ENCODE data around the gene ZDHHC21. TPM values are rescaled to one million over a fixed set of nuclear protein-coding genes. Genes with fewer than 3 reads are reported as not detected.

ZDHHC21 gene
- total and polyA plus RNA-seq, 9 of the 15 experiments (the other 6 are each of a cell fraction or from before 2014, with no cell fraction given): 0.10 to 1.9 (median 1.00) TPM

DNA sequence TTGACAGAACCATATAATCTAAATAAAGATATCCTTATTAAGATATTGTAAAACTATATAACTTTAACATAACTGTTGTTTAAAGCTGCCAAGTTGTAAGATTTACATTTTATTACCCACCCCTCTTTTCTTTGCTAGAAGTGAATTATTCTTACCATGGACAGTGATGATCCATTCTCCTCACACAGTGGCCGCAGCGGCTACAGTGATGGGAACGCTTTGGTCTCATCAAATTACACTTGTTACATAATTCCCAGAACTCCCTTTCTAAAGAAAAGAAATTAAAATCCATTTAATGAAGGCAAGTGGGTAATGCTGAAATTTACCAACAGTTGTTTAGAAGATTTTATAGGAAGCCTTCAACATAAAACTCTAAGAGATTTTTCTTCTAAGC is 31.2 kb downstream of the ZDHHC21 start:
- DNase-seq (ENCODE audit: extremely low read depth in 1 of 4, low spot score in 3 of 4) (no peak), FAIRE-seq (no peak), ATAC-seq (no peak)
- Histone ChIP-seq H3K4me2 (ENCODE audit: insufficient read depth, low read length) (no peak overlapping the region), H3K9me1 (ENCODE audit: control insufficient read depth, insufficient read depth, low read length) (no peaks in the 10 kb centered on the region), H3K4me1 (replicated peaks in 1 of 2; ENCODE audit: control insufficient read depth in 2 of 2, insufficient read depth in 2 of 2, low read length in 2 of 2) (no peaks in the 10 kb centered on the region), H4K20me1 (replicated peaks; ENCODE audit: control insufficient read depth, insufficient read depth, low read length) (no peaks in the 10 kb centered on the region), H2AFZ (ENCODE audit: low read depth, low read length) (no peak overlapping the region), H3K9ac (ENCODE audit: insufficient read depth in 1 of 2, low read depth in 2 of 2, low read length in 2 of 2) (no peak overlapping the region), H3K27ac (ENCODE audit: extremely low read depth, low read depth, low read length) (no peak overlapping the region), H3K4me3 (no peak overlapping the region), H3K36me3 (ENCODE audit: control insufficient read depth, insufficient read depth, low read length) (no peaks in the 10 kb centered on the region), H3K27me3 (ENCODE audit: control insufficient read depth in 2 of 2, insufficient read depth in 2 of 2, low read length in 2 of 2) (no peaks in the 10 kb centered on the region), H3K79me2 (ENCODE audit: control insufficient read depth, insufficient read depth, low read length) (no peaks in the 10 kb centered on the region), H3K9me3 (replicated peaks; ENCODE audit: control insufficient read depth, insufficient read depth, low read depth, low read length) (no peaks in the 10 kb centered on the region)
- BruUV-seq (replicated peaks): no TSS peak
- POLR2A ChIA-PET: interaction anchor here (0.5 kb wide), 1 partner anchor 465 kb away, joined by 3 read pairs; no protein-coding TSS in a partner anchor
- WGBS (ENCODE audit: insufficient coverage, low coverage, missing lambda C conversion rate): 33% methylated on average over 1 of the region's 3 CpGs
- in situ Hi-C loops (cut with MboI): loop anchor here (25.0 kb wide), 1 partner anchor 475 kb away; no protein-coding TSS in a partner anchor
- intact Hi-C loops (cut with micrococcal nuclease): no loop called here
- CTCF ChIA-PET (ENCODE audit: low intra/inter-chr PET ratio): interaction anchor here (1.0 kb wide), 1 partner anchor 196 kb away, joined by 4 read pairs; no protein-coding TSS in a partner anchor
- TF ChIP-seq, protein P1, sequence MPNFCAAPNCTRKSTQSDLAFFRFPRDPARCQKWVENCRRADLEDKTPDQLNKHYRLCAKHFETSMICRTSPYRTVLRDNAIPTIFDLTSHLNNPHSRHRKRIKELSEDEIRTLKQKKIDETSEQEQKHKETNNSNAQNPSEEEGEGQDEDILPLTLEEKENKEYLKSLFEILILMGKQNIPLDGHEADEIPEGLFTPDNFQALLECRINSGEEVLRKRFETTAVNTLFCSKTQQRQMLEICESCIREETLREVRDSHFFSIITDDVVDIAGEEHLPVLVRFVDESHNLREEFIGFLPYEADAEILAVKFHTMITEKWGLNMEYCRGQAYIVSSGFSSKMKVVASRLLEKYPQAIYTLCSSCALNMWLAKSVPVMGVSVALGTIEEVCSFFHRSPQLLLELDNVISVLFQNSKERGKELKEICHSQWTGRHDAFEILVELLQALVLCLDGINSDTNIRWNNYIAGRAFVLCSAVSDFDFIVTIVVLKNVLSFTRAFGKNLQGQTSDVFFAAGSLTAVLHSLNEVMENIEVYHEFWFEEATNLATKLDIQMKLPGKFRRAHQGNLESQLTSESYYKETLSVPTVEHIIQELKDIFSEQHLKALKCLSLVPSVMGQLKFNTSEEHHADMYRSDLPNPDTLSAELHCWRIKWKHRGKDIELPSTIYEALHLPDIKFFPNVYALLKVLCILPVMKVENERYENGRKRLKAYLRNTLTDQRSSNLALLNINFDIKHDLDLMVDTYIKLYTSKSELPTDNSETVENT (CRISPR knock-in tag; IDR thresholded peaks at IDR 0.05): no peak
- TF ChIP-seq TFAM (CRISPR knock-in tag; conservative IDR thresholded peaks at IDR 0.05): no peak
- TF ChIP-seq PURB (CRISPR knock-in tag; IDR thresholded peaks at IDR 0.05; ENCODE audit: low read depth): no peak
- no peak for TF ChIP-seq SREBF1 (IDR thresholded peaks at IDR 0.05; ENCODE audit: borderline replicate concordance, low read depth, low read length)
- no peak for TF ChIP-seq ZBTB49 (CRISPR knock-in tag; IDR thresholded peaks at IDR 0.05; ENCODE audit: borderline replicate concordance)
- TF ChIP-seq HMG20A (CRISPR knock-in tag; conservative IDR thresholded peaks at IDR 0.05): no peak
- TF ChIP-seq, protein P2, sequence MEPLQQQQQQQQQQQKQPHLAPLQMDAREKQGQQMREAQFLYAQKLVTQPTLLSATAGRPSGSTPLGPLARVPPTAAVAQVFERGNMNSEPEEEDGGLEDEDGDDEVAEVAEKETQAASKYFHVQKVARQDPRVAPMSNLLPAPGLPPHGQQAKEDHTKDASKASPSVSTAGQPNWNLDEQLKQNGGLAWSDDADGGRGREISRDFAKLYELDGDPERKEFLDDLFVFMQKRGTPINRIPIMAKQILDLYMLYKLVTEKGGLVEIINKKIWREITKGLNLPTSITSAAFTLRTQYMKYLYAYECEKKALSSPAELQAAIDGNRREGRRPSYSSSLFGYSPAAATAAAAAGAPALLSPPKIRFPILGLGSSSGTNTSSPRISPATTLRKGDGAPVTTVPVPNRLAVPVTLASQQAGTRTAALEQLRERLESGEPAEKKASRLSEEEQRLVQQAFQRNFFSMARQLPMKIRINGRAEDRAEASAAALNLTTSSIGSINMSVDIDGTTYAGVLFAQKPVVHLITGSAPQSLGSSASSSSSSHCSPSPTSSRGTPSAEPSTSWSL (CRISPR knock-in tag; IDR thresholded peaks at IDR 0.05; ENCODE audit: borderline replicate concordance): no peak
- TF ChIP-seq SNAPC5 (CRISPR knock-in tag; IDR thresholded peaks at IDR 0.05): no peak
- no peak for TF ChIP-seq SLC30A9 (CRISPR knock-in tag; IDR thresholded peaks at IDR 0.05)
- TF ChIP-seq YY1 (IDR thresholded peaks at IDR 0.05; ENCODE audit: borderline replicate concordance in 1 of 3, control insufficient read depth in 1 of 3, extremely low read depth in 1 of 3, insufficient read depth in 3 of 3, insufficient read length in 1 of 3, insufficient replicate concordance in 2 of 3, low read depth in 1 of 3, low read length in 2 of 3): no peak
- no peak for TF ChIP-seq RFX5 (IDR thresholded peaks at IDR 0.05; ENCODE audit: low read depth, low read length)
- TF ChIP-seq STAT6 (CRISPR knock-in tag; IDR thresholded peaks at IDR 0.05): no peak

Data from K562 (cell line).